H7 (cell line): ENCODE results near the gene MATK. TPM values are rescaled to one million over a fixed set of nuclear protein-coding genes. Genes with fewer than 3 reads are reported as not detected.

Experiments used
- DNase-seq: peaks from one replicate; pipeline ENCODE4 v3.0.0; 2012
- H3K27me3 ChIP-seq: 2 replicates; pipeline ENCODE4 v1.6.0; 2011; ENCODE audit warnings: mild to moderate bottlenecking, low read length; ENCODE audit not compliant: control insufficient read depth, insufficient read depth
- H3K36me3 ChIP-seq: replicated peaks from 2 replicates; pipeline ENCODE4 v1.5.1; 2011; ENCODE audit warnings: low read length; ENCODE audit not compliant: control insufficient read depth, insufficient read depth
- H3K4me3 ChIP-seq: 2 replicates; pipeline ENCODE4 v1.5.1; 2011; ENCODE audit warnings: low read depth, mild to moderate bottlenecking, control low read depth, low read length, moderate library complexity; ENCODE audit not compliant: insufficient read depth
- total RNA-seq: library from RNA; depleted of rRNA; stranded (reverse); fragments of >200 nt; shearing (Covaris generic); gene quantifications from 2 replicates; pipeline ENCODE4 v1.2.3, GENCODE V29; 2014

Gene MATK
- total RNA-seq, 1 experiment from 2014 or later: 19.1 TPM

GRCh38 chr19:3807574-3808354, 21.6 kb upstream of the MATK start:
- no peak for DNase-seq

GRCh38 chr19:3807131-3807480, 20.9 kb upstream of the MATK start:
- no peak for DNase-seq
- Histone ChIP-seq H3K27me3 (peaks cover 2% of the 10 kb centered on the region; the same call in 1 of the 2 replicates), H3K36me3 (no peaks in the 10 kb centered on the region), H3K4me3 (no peak overlapping the region)

More at GRCh38 chr19:3807574-3808354, 21.6 kb upstream of the MATK start:
- Histone ChIP-seq H3K4me3 (no peak overlapping the region), H3K36me3 (no peaks in the 10 kb centered on the region), H3K27me3 (no peaks in the 10 kb centered on the region)

- DNase-seq: peak; percentile 52
- H3K27me3 ChIP-seq: peaks cover 11% of the 10 kb centered on the region; the same call in 1 of the 2 replicates
- no peak overlapping the region for H3K4me3 ChIP-seq
- no peaks in the 10 kb centered on the region for H3K36me3 ChIP-seq
Measured at GRCh38 chr19:3805859-3806258, 19.7 kb upstream of the MATK start.

GRCh38 chr19:3804429-3804828, 18.2 kb upstream of the MATK start:
- peak; percentile 46 for DNase-seq
- Histone ChIP-seq H3K27me3 (peaks cover 13% of the 10 kb centered on the region), H3K36me3 (no peaks in the 10 kb centered on the region), H3K4me3 (no peak overlapping the region)

- no peaks in the 10 kb centered on the region for H3K36me3 ChIP-seq
- DNase-seq: no peak
- no peak overlapping the region for H3K4me3 ChIP-seq
- H3K27me3 ChIP-seq: peaks cover 13% of the 10 kb centered on the region
Measured at GRCh38 chr19:3803986-3804385, 17.8 kb upstream of the MATK start.

GRCh38 chr19:3803114-3803888, 17.1 kb upstream of the MATK start:
- Histone ChIP-seq H3K36me3 (no peaks in the 10 kb centered on the region), H3K4me3 (no peak overlapping the region), H3K27me3 (peaks cover 13% of the 10 kb centered on the region)
- peak; percentile 55 for DNase-seq

DNA sequence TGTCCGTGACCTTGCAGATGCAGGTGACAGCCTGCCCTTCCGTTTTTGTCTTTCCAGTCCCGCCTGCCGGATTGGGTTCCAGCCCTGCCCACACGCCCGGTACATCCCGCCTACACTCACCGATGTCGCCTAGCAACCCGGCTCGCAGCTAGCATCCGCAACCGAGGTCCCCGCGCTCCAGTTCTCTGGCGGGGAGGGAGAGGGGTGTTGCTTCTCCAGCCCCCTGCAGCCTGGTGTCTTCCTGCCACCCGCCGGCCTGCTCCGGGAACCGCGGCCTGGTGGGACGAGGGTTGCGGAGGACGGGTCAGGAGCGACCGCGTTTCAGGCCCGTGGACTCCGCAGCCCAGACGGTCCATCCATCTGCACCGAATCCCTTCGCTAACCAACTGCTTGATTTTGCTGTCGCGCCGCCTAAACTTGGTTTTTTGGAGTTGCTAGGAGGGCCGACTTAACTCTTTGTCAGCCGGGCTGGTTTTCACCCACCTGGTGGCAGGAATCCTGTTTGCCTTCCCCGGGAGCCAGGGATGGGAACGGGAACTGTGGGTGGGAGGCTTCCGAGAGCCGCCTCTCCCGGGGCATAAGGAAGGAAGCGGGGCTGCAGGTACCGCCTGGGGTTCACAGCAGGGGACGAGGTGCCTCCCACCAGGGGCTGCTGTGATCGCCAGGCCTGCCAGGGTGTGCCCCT, 15.4 kb upstream of the MATK start:
- peak; percentile 93 for DNase-seq
- peaks cover 13% of the 10 kb centered on the region for H3K27me3 ChIP-seq
- H3K4me3 ChIP-seq: peak overlapping the region; percentile 32; the same call in 1 of the 2 replicates
- H3K36me3 ChIP-seq: no peaks in the 10 kb centered on the region

DNA sequence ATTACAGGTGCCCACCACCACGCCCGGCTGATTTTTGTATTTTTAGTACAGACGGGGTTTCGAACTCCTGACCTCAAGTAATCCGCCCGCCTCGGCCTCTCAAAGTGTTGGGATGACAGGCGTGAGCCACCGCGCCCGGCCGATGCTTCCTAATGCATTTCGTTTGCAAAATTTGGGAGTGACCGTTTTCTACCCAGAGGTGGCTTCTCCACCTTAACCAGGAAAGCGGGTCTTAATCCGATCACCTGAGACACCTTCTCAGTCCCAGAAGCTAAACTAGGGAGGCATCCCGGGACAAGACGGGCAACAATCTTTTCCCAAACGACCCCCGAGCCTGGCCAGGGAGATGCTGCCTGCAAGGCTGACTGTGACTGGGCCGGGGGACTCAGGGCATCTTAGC, 14.8 kb upstream of the MATK start:
- Histone ChIP-seq H3K36me3 (no peaks in the 10 kb centered on the region), H3K4me3 (peak overlapping the region; percentile 32; the same call in 1 of the 2 replicates), H3K27me3 (peaks cover 13% of the 10 kb centered on the region)
- DNase-seq: no peak

- Histone ChIP-seq H3K4me3 (no peak overlapping the region), H3K36me3 (no peaks in the 10 kb centered on the region), H3K27me3 (peaks cover 13% of the 10 kb centered on the region)
- no peak for DNase-seq
Measured at GRCh38 chr19:3798137-3798536, 12.0 kb upstream of the MATK start.

DNA sequence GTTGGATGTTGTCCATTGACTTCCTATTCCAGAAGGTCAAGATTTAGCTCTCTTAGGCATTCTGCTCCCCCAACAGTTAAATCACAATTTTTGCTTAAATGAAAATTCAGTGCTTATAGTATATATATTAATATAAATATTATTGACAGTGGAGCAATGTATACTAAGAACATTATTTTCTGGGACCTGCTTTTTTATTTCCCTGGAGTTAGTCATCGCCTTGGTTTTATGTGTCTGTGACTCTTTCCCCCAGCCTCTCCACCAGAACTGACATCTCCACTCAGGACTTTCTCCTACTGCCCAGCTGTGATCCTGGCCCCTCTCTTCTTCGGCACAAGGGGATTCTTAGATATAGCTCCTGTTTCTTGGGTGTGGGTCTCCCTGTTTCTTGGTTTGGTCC, 10.2 kb upstream of the MATK start:
- H3K27me3 ChIP-seq: peaks cover 6% of the 10 kb centered on the region
- H3K4me3 ChIP-seq: no peak overlapping the region
- H3K36me3 ChIP-seq: no peaks in the 10 kb centered on the region
- DNase-seq: no peak

DNA sequence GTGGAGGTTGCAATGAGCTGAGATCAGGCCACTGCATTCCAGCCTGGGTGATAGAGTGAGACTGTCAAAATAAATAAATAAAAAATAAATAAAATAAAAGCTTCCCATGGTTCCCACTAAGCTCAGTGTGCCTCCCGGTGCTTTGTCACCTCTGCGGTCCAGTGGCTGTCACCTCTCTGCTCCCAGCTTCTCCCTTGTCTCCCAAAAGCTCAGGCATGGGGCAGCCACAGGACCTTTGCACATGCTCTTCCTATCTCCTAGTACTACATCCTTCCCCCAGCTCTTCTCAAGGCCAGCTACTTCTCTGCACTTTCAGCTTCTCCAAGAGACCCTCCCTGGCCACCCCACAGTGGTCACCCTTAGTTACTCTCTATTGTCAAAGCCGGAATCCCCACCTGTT, 7.6 kb upstream of the MATK start:
- Histone ChIP-seq H3K4me3 (no peak overlapping the region), H3K36me3 (no peaks in the 10 kb centered on the region), H3K27me3 (no peaks in the 10 kb centered on the region)
- DNase-seq: no peak

DNA sequence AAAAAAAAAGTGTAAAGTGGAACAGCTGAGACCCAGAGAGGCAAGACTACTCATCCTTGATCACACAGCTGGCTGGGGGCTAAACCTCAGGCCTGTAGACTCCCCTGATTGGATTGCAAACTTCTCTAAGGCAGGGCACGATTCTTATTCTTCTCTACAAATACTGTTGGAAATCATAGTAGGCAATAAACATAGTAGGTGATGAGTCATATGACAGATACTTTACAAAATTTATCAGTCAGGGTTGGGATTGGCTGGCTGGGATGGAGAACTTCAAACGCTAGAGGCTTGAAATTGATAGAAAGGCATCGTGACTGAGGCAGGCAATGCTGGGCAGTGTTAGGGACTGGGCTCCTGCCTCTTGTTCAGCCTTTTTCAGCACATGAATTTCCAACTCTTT, 5.9 kb upstream of the MATK start:
- no peak for DNase-seq
- Histone ChIP-seq H3K27me3 (no peaks in the 10 kb centered on the region), H3K4me3 (no peak overlapping the region), H3K36me3 (no peaks in the 10 kb centered on the region)

GRCh38 chr19:3790941-3791340, 4.8 kb upstream of the MATK start:
- peaks cover 4% of the 10 kb centered on the region for H3K27me3 ChIP-seq
- no peak for DNase-seq
- no peaks in the 10 kb centered on the region for H3K36me3 ChIP-seq
- H3K4me3 ChIP-seq: no peak overlapping the region

DNA sequence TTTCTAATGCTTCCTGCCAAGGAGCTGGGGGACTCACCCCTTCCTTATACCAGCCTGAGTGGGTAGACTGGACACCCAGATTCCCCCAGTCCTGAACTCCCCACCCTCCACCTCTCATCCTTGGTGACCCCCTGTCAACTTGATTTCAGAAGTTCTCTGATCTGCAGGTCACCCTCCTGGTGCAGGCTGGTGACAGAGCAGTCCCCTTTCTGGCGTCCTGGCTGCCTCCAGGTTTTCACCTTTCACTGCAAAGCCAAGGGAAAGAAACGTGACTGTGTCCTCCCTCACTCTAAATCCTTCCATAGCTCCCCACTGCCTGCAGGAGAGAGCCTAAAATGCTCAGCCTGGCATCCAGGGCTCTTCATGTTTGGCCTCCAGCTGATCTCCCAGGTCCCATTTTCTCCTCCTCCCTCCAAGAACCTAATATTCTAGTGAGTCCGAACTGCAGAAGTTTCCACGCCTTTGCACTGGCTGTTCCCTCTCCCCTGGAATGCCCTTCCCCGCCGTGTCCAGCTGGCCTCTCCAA, 4.1 kb upstream of the MATK start:
- no peak overlapping the region for H3K4me3 ChIP-seq
- no peak for DNase-seq
- H3K36me3 ChIP-seq: no peaks in the 10 kb centered on the region
- H3K27me3 ChIP-seq: peaks cover 11% of the 10 kb centered on the region
